Activated naive CD4-positive, alpha-beta T cell treated with Interleukin-2 at 50 U/mL for 16 hours (primary cell): ENCODE results near the gene TXNDC8.

ENCODE experiments used
- DNase-seq: peaks from one replicate; pipeline ENCODE4 v3.0.0-alpha.2; 2020

The TXNDC8 gene

GRCh38 chr9:110276781-110277180 is 60.9 kb downstream of the TXNDC8 start:
- no peak for DNase-seq

GRCh38 chr9:110270211-110270995 is 67.3 kb downstream of the TXNDC8 start:
- no peak for DNase-seq

GRCh38 chr9:110266795-110267194 is 70.9 kb downstream of the TXNDC8 start:
- DNase-seq, result no peak

- DNase-seq, result no peak
These were observed 76.0 kb downstream of the TXNDC8 start for GRCh38 chr9:110261632-110262031.

- DNase-seq, result no peak
These were observed 76.8 kb downstream of the TXNDC8 start for GRCh38 chr9:110260911-110261310.

GRCh38 chr9:110259566-110259965 is 78.1 kb downstream of the TXNDC8 start:
- no peak for DNase-seq

- DNase-seq, result no peak
These were observed 79.0 kb downstream of the TXNDC8 start for GRCh38 chr9:110258690-110259091.

GRCh38 chr9:110257956-110258355 is 79.7 kb downstream of the TXNDC8 start:
- DNase-seq, result no peak

GRCh38 chr9:110257097-110257841 is 80.4 kb downstream of the TXNDC8 start:
- DNase-seq, result peak; percentile 12

- peak; percentile 91 for DNase-seq
These were observed 81.1 kb downstream of the TXNDC8 start, which contains the start of gene TXN for GRCh38 chr9:110256380-110257096. Gene TXN (minus strand): TSS chr9:110256507. CDS start chr9:110256435, 72 bp downstream.

GRCh38 chr9:110255463-110256379 is 81.9 kb downstream of the TXNDC8 start:
- DNase-seq, result peak; percentile 62

- DNase-seq, result no peak
These were observed 82.6 kb downstream of the TXNDC8 start for GRCh38 chr9:110255034-110255462.

GRCh38 chr9:110254500-110254899 is 83.2 kb downstream of the TXNDC8 start:
- no peak for DNase-seq
